Left renal cortex interstitium (tissue), 4 donors: ENCODE measurements around the gene FOXQ1. TPM values are rescaled to one million over a fixed set of nuclear protein-coding genes. Genes with fewer than 3 reads are reported as not detected.
"Not testable (repeated sequence)": the region's sequence is repeated elsewhere in the genome, so short reads cannot be mapped to it uniquely, and the experiment has no call there.

Source experiments
- DNase-seq, 4 donors: peaks; one replicate each; pipeline ENCODE4 v3.0.0-alpha.2; 2013; ENCODE audit warnings: low read depth in 4 of 4, low spot score in 2 of 4, missing footprints in 1 of 4
- polyA plus RNA-seq, 4 donors: library from polyadenylated mRNA; unstranded; fragments of 120-200 nt; gene quantifications; one replicate each; pipeline ENCODE4 v1.2.1, GENCODE V29; 2013; ENCODE audit not compliant: insufficient read length in 4 of 4

The FOXQ1 gene
- polyA plus RNA-seq, 4 donors, result 9.5 to 14.3 (median 11.3) TPM

DNA sequence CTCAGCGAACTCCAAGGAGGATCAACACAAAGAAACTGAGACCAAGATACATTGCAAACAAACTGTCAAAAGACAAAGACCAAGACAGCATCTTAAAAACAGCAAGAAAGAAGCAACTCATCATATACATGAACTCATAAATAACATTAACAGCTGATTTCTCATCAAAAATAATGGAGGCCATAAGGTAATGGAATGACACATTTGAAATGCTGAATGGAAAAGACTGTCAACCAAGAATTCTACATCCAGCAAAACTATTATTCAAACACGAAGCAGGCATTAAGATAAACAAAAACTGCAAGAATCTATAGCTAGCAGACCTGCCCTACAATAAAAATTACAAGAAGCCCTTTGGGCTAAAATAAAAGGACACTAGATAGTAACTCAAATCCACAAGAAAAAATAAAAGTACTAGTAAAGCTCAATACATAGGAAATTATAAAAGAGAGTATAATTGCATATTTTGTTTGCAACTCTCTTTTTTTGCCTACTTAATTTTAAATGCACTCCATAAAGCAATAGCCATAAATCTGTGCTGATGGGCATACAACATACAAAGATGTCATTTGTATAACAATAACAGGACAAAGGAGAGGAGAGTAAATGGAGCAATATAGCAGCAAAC lies 39.6 kb downstream of the FOXQ1 start:
- no peak for DNase-seq

GRCh38 chr6:1355068-1355467 lies 43.2 kb downstream of the FOXQ1 start:
- DNase-seq, result not testable (repeated sequence)

DNA sequence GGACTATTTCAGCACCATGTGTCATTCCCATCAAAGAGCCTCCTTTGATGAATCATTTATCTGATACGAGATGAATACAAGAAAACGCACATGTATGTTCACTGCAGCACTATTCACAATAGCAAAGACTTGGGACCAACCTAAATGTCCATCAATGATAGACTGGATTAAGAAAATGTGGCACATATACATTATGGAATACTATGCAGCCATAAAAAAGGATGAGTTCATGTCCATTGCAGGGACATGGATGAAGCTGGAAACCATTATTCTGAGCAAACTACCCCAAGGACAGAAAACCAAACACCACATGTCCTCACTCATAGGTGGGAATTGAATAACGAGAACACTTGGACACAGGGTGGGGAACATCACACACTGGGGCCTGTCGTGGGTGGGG lies 49.8 kb downstream of the FOXQ1 start:
- DNase-seq, result not testable (repeated sequence)

DNA sequence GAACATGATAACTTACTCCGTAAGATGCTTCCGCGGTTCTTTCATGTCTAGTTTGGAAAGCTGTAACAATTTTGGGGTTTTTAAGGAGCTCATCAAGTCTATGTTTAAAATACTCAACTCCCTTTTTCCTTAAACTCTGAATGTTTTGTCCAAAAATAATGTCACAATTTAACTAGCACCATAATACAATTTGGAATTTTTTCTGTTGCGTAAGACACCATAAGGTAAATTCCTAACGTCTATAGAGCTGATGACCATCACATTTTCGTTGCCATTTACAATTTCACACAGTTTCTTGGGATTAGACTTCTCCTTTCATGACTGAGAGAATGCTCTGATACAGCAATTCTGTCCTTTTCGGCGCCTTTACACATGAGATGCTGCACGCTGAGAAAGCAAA lies 50.7 kb downstream of the FOXQ1 start:
- DNase-seq, result no peak

GRCh38 chr6:1363298-1363697 lies 51.4 kb downstream of the FOXQ1 start:
- DNase-seq, result no peak

DNA sequence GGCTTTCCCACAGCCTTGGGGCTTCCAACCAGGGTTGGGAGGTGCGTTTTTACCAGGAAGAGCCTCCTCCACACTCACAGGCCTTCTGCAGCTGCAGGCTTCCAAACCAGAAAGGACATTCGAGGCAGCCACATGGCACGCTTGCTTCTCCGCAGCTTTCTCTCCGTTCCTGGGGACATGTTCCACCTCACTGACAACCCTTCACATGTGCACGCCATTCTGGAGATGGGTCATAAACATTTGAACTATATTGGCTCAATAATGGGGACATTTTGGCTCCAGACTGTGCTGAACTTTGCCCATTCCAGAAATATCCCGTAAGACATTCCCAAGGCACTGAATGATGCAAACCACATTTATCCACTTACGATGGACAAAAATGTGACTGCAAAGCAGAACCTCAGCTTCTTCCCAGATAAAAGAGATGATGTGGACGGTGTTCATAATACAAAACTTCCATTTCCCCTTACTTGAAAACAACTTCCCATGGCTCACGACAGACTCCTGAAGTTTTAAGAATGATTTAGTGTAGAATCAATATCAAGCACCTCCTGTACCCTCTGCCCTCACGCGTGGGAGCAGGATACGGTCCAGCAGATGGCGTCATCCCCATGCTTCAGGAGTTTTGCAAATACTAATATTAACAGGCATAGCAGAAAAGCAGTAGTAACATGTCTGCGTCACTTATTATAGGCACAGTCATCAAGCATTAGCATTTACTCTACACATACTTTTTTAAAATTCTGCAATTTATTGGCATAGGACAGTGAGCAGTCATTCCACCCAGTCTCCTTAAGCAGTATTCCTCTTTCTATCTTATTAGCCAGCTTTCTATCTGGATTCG lies 52.1 kb downstream of the FOXQ1 start:
- no peak for DNase-seq

Other genes starting within 250 kb of the FOXQ1 start
- under 1 TPM; 0.16 to 0.25 (median 0.22) TPM for gene FOXF2, start 77.5 kb downstream of the FOXQ1 start, polyA plus RNA-seq